A673 (cell line): ENCODE data around the gene FAM120B. TPM values are rescaled to one million over a fixed set of nuclear protein-coding genes. Genes with fewer than 3 reads are reported as not detected.

Experiments used
- BruUV-seq: library from RNA; stranded (reverse); fragments of 400-500 nt; replicated peaks from 2 replicates; lab custom pipeline; 2021; lab: Mats Ljungman, UMichigan
- CTCF ChIA-PET: fragments of 300-600 bp; sonication (Branson Sonifier 250); formaldehyde crosslinking; loops from one replicate; lab custom pipeline; 2022; ENCODE audit warnings: antibody characterized with exemption; lab: Charles Lee
- POLR2A ChIA-PET: fragments of 300-600 bp; sonication (Branson Sonifier 250); formaldehyde crosslinking; loops from one replicate; lab custom pipeline; 2022; ENCODE audit warnings: antibody characterized with exemption; ENCODE audit not compliant: low non-redundant PET; lab: Charles Lee
- DNase-seq: peaks from one replicate; pipeline ENCODE4 v3.0.0-alpha.2; 2015; ENCODE audit warnings: low spot score
- H3K27ac ChIP-seq: fragments of 200-600 bp; sonication (generic); 2 replicates; pipeline ENCODE4 v1.5.1; 2016; ENCODE audit warnings: mixed run types, low read depth, mild to moderate bottlenecking, mixed read lengths, antibody characterized with exemption, low read length; ENCODE audit not compliant: poor library complexity, severe bottlenecking
- H3K27me3 ChIP-seq: fragments of 200-600 bp; sonication (generic); replicated peaks from 2 replicates; pipeline ENCODE4 v1.6.1; 2017; ENCODE audit warnings: mixed run types, low read depth, mild to moderate bottlenecking, mixed read lengths, antibody characterized with exemption, low read length; ENCODE audit not compliant: insufficient read depth, poor library complexity
- H3K36me3 ChIP-seq: fragments of 200-600 bp; sonication (generic); 2 replicates; pipeline ENCODE4 v1.6.1; 2016; ENCODE audit warnings: mixed run types, mild to moderate bottlenecking, mixed read lengths, antibody characterized with exemption, low read length; ENCODE audit not compliant: insufficient read depth, poor library complexity, severe bottlenecking
- H3K4me1 ChIP-seq: fragments of 200-600 bp; sonication (generic); 2 replicates; pipeline ENCODE4 v1.6.1; 2017; ENCODE audit warnings: mixed run types, mild to moderate bottlenecking, mixed read lengths, antibody characterized with exemption, low read length; ENCODE audit not compliant: insufficient read depth, poor library complexity, severe bottlenecking
- H3K4me3 ChIP-seq: fragments of 200-600 bp; sonication (generic); 2 replicates; pipeline ENCODE4 v1.5.1; 2016; ENCODE audit warnings: low read depth, mixed run types, mild to moderate bottlenecking, mixed read lengths, low read length; ENCODE audit not compliant: poor library complexity, severe bottlenecking
- H3K9me3 ChIP-seq: fragments of 200-600 bp; sonication (generic); 2 replicates; pipeline ENCODE4 v1.6.1; 2016; ENCODE audit warnings: mixed run types, low read depth, mild to moderate bottlenecking, mixed read lengths, antibody characterized with exemption, low read length; ENCODE audit not compliant: poor library complexity, severe bottlenecking
- CTCF ChIP-seq: fragments of 300-800, 200-600 bp; sonication (generic); conservative IDR thresholded peaks from 2 replicates; pipeline ENCODE4 v1.5.1; 2017; ENCODE audit warnings: low read depth, mild to moderate bottlenecking, antibody characterized with exemption, low read length, moderate library complexity, mixed read lengths
- EZH2 ChIP-seq: fragments of 200-600 bp; sonication (generic); IDR thresholded peaks from 2 replicates; pipeline ENCODE4 v1.6.1; 2017; ENCODE audit warnings: borderline replicate concordance, low read depth, mild to moderate bottlenecking, mixed read lengths, antibody characterized with exemption, low read length; ENCODE audit not compliant: poor library complexity, severe bottlenecking
- intact Hi-C: fragments of 100-400 bp; cut with micrococcal nuclease; formaldehyde crosslinking; loops from one replicate; pipeline ENCODE4 v1.10.0; 2022; ENCODE audit not compliant: unreplicated experiment
- total RNA-seq: library from RNA; stranded (reverse); gene quantifications from 2 replicates; pipeline ENCODE4 v1.2.3, GENCODE V29; 2021

FAM120B gene
- total RNA-seq, 1 experiment from 2014 or later: 31.6 TPM

DNA sequence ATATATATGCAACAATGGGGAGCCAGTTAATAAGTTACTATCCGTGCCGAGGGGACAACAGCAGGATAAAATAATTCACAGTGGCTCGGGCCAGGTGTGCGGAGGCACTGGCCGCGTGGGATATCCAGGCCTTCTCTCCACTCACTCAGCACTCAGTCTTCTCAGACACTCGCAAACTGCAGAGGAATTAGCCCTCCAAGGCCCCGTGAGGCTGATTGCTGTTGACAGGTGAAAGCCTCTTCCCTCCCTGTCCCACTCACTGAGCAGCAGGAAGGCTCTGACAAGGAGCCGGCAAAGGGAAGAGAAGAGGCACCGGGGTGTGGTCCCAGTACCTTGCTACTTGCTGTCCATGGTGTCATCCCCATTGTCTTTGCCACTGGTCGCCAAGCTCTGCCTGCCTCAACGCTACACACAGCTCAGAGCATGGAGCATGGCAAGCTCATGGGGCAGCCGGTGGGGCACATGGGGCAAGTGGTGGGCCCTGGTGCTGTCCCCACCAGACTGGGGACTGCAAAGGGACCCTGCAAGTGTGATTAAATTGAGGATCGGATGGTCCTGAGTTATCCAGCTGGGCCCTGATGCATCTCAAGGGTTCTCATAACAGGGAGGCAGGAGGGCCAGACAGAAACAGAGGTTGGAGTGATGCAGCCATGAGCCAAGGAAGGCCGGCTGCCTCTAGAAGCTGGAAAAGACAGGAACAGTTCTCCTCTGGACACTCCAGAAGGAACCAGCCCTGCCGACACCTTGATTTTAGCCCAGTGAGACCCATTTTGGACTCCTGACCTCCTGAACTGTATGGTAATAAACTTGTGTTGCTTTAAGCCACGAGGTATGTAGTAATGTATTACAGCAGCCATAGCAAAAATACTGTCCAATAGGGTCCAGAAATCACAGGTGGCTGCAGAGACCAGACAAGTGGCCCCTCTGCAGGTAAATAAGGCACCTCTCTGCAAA lies 126.9 kb downstream of the FAM120B start:
- intact Hi-C loops: no loop called here
- Histone ChIP-seq H3K27me3 (peaks cover 7% of the 10 kb centered on the region), H3K4me3 (no peak overlapping the region), H3K9me3 (no peaks in the 10 kb centered on the region), H3K36me3 (no peaks in the 10 kb centered on the region), H3K4me1 (no peaks in the 10 kb centered on the region), H3K27ac (no peak overlapping the region)
- TF ChIP-seq EZH2: no peak
- TF ChIP-seq CTCF: no peak
- BruUV-seq: no TSS peak
- ChIA-PET CTCF (no interaction called here), POLR2A (no interaction called here)
- DNase-seq: no peak

DNA sequence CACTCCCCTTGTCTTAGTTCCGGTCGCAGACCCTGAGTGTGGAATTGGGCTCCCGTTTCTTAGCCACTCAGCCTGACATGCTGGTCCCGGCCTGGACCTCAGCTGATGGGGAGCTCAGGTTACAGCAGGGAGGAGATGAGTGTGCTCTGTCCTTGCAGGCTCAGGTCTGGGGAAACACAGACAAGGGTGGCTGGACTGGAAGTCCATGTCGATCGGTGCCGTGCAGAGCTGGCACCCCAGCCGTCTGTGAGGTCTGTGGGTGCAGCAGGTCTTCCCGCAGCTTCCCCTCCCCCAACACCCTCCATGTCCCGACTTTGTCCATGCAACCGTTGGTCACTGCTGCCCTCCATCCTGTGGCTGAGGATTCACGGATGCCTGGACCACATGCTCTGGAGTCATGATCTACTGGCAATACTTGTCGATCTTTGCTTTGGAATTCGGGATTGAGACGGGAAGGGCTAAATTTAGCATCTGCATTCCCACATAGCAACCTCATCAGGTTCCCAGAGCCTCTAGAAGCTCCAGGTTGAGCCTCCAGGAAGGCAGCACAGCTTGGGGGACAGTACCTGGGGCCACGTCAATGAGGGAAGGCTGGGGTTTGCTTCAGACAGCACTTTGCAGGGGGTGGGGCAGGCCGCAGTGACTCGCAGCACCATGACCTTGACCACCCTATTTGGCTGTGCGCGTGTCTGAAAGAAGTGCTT lies 127.7 kb downstream of the FAM120B start:
- Histone ChIP-seq H3K27me3 (peaks cover 7% of the 10 kb centered on the region), H3K4me3 (no peak overlapping the region), H3K36me3 (no peaks in the 10 kb centered on the region), H3K27ac (no peak overlapping the region), H3K9me3 (no peaks in the 10 kb centered on the region), H3K4me1 (no peaks in the 10 kb centered on the region)
- DNase-seq: no peak
- TF ChIP-seq EZH2 (no peak), CTCF (no peak)
- intact Hi-C loops: no loop called here
- no TSS peak for BruUV-seq
- ChIA-PET CTCF (no interaction called here), POLR2A (no interaction called here)

DNA sequence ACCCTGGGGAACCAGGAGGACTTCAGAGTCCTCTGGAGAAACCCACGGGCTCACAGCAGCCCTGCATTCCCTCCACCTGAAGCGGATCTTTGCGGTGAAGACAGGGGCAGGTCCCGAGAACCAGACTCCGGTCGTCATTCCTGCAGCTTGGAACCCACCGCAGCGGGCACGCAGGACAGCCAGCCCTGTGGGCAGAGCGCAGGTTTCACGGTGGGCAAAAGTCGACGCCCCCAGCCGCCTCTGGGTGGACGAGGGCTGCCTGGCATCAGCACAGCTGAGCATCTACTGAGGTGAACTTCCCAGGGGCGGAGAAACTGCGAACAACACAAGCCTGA lies 128.2 kb downstream of the FAM120B start:
- Histone ChIP-seq H3K27me3 (peaks cover 7% of the 10 kb centered on the region), H3K9me3 (no peaks in the 10 kb centered on the region), H3K36me3 (no peaks in the 10 kb centered on the region), H3K4me3 (no peak overlapping the region), H3K27ac (no peak overlapping the region), H3K4me1 (no peaks in the 10 kb centered on the region)
- ChIA-PET POLR2A (no interaction called here), CTCF (no interaction called here)
- DNase-seq: no peak
- no TSS peak for BruUV-seq
- TF ChIP-seq EZH2 (no peak), CTCF (no peak)
- intact Hi-C loops: no loop called here
